ENCODE results near the gene FLNA. TPM values are rescaled to one million over a fixed set of nuclear protein-coding genes. Genes with fewer than 3 reads are reported as not detected.

Gene FLNA
- total RNA-seq, 1 experiment from 2014 or later, result 811 TPM

Other genes starting within 250 kb of the FLNA start
- gene OPN1LW, start 230.4 kb downstream of the FLNA start, total RNA-seq (2014; rRNA removed; shearing (Covaris generic)), result not detected in 2 replicates
- gene OPN1MW, start 192.0 kb downstream of the FLNA start, total RNA-seq (2014; rRNA removed; shearing (Covaris generic)), result not detected in 2 replicates
- not detected in 2 replicates for gene OPN1MW2, start 154.9 kb downstream of the FLNA start, total RNA-seq (2014; rRNA removed; shearing (Covaris generic))
- gene OPN1MW3, start 117.1 kb downstream of the FLNA start, total RNA-seq (2014; rRNA removed; shearing (Covaris generic)), result not detected in 2 replicates
- gene TEX28, start 79.5 kb downstream of the FLNA start, total RNA-seq (2014; rRNA removed; shearing (Covaris generic)), result not detected in 2 replicates
- gene TKTL1, start 78.8 kb downstream of the FLNA start, total RNA-seq (2014; rRNA removed; shearing (Covaris generic)), result not detected in 2 replicates
- 49.8 and 72.5 TPM in 2 replicates for gene EMD, start 4.7 kb upstream of the FLNA start, total RNA-seq (2014; rRNA removed; shearing (Covaris generic))
- 2,883 and 3,419 TPM in 2 replicates for gene RPL10, start 23.7 kb upstream of the FLNA start, total RNA-seq (2014; rRNA removed; shearing (Covaris generic))
- 20.5 and 41.3 TPM in 2 replicates for gene DNASE1L1, start 34.6 kb upstream of the FLNA start, total RNA-seq (2014; rRNA removed; shearing (Covaris generic))
- gene TAFAZZIN, start 36.9 kb upstream of the FLNA start, total RNA-seq (2014; rRNA removed; shearing (Covaris generic)), result 16.9 and 39.4 TPM in 2 replicates
- 48.9 and 60.6 TPM in 2 replicates for gene ATP6AP1, start 54.0 kb upstream of the FLNA start, total RNA-seq (2014; rRNA removed; shearing (Covaris generic))
- 51.4 and 57.6 TPM in 2 replicates for gene GDI1, start 62.5 kb upstream of the FLNA start, total RNA-seq (2014; rRNA removed; shearing (Covaris generic))
- 56.1 and 63.4 TPM in 2 replicates for gene FAM50A, start 69.5 kb upstream of the FLNA start, total RNA-seq (2014; rRNA removed; shearing (Covaris generic))
- 3.6 and 6.0 TPM in 2 replicates for gene PLXNA3, start 83.6 kb upstream of the FLNA start, total RNA-seq (2014; rRNA removed; shearing (Covaris generic))
- gene LAGE3, start 104.6 kb upstream of the FLNA start, total RNA-seq (2014; rRNA removed; shearing (Covaris generic)), result 72.0 and 79.9 TPM in 2 replicates
- gene UBL4A, start 112.0 kb upstream of the FLNA start, total RNA-seq (2014; rRNA removed; shearing (Covaris generic)), result 48.2 and 58.1 TPM in 2 replicates
- 12.6 and 24.0 TPM in 2 replicates for gene SLC10A3, start 116.0 kb upstream of the FLNA start, total RNA-seq (2014; rRNA removed; shearing (Covaris generic))
- 47.5 and 47.8 TPM in 2 replicates for gene FAM3A, start 141.6 kb upstream of the FLNA start, total RNA-seq (2014; rRNA removed; shearing (Covaris generic))
- 32.0 and 32.9 TPM in 2 replicates for gene G6PD, start 172.2 kb upstream of the FLNA start, total RNA-seq (2014; rRNA removed; shearing (Covaris generic))
- 12.0 and 13.2 TPM in 2 replicates for gene IKBKG, start 173.0 kb upstream of the FLNA start, total RNA-seq (2014; rRNA removed; shearing (Covaris generic))
- gene CTAG1A, start 210.5 kb upstream of the FLNA start, total RNA-seq (2014; rRNA removed; shearing (Covaris generic)), result not detected in 2 replicates
- not detected in 2 replicates for gene CTAG1B, start 244.6 kb upstream of the FLNA start, total RNA-seq (2014; rRNA removed; shearing (Covaris generic))

All from G401 (cell line).